PC-9 (cell line): ENCODE data around the gene EVC2. TPM values are rescaled to one million over a fixed set of nuclear protein-coding genes. Genes with fewer than 3 reads are reported as not detected.

Experiments
- BruUV-seq: library from RNA; stranded (reverse); fragments of 400-500 nt; replicated peaks from 2 replicates; lab custom pipeline; 2021; lab: Mats Ljungman, UMichigan
- CTCF ChIA-PET: fragments of 300-600 bp; sonication (Branson Sonifier 250); formaldehyde crosslinking; loops from one replicate; lab custom pipeline; 2022; ENCODE audit warnings: antibody characterized with exemption; lab: Charles Lee
- POLR2A ChIA-PET: fragments of 300-600 bp; sonication (Branson Sonifier 250); formaldehyde crosslinking; loops from one replicate; lab custom pipeline; 2022; ENCODE audit warnings: antibody characterized with exemption; ENCODE audit not compliant: unreplicated experiment; lab: Charles Lee
- DNase-seq, 2 experiments: peaks; one replicate each; pipeline versions ENCODE4 v3.0.0 to v3.0.0-alpha.2; 2015 to 2022; ENCODE audit warnings: mixed read lengths in 1 of 2
- H2AFZ ChIP-seq: fragments of 200-600 bp; sonication (generic); 2 replicates; pipeline ENCODE4 v1.8.1; 2017; ENCODE audit warnings: antibody characterized with exemption
- H3F3A ChIP-seq: fragments of 200-600 bp; sonication (generic); 2 replicates; pipeline ENCODE4 v1.8.1; 2017; ENCODE audit warnings: antibody characterized with exemption, mild to moderate bottlenecking, low read depth; ENCODE audit not compliant: insufficient read depth
- H3K27ac ChIP-seq: fragments of 200-600 bp; sonication (generic); 2 replicates; pipeline ENCODE4 v1.6.1; 2016; ENCODE audit warnings: mixed run types
- H3K27me3 ChIP-seq: fragments of 200-600 bp; sonication (generic); 2 replicates; pipeline ENCODE4 v1.6.1; 2016; ENCODE audit warnings: low read depth, mixed run types; ENCODE audit not compliant: insufficient read depth
- H3K36me3 ChIP-seq: fragments of 200-600 bp; sonication (generic); 2 replicates; pipeline ENCODE4 v1.6.1; 2016; ENCODE audit warnings: low read depth, mixed run types
- H3K4me1 ChIP-seq: fragments of 200-600 bp; sonication (generic); replicated peaks from 2 replicates; pipeline ENCODE4 v1.6.1; 2016; ENCODE audit warnings: mixed run types; ENCODE audit not compliant: insufficient read depth
- H3K4me2 ChIP-seq: fragments of 200-600 bp; sonication (generic); 2 replicates; pipeline ENCODE4 v1.6.1; 2017; ENCODE audit warnings: mixed run types
- H3K4me3 ChIP-seq: fragments of 200-600 bp; sonication (generic); 2 replicates; pipeline ENCODE4 v1.6.1; 2016; ENCODE audit warnings: mixed run types
- H3K79me2 ChIP-seq: fragments of 200-600 bp; sonication (generic); 2 replicates; pipeline ENCODE4 v1.6.1; 2017; ENCODE audit warnings: low read depth, mixed run types
- H3K9me2 ChIP-seq: fragments of 200-600 bp; sonication (generic); 2 replicates; pipeline ENCODE4 v1.8.1; 2017; ENCODE audit warnings: mild to moderate bottlenecking; ENCODE audit not compliant: insufficient read depth
- H3K9me3 ChIP-seq: fragments of 200-600 bp; sonication (generic); 2 replicates; pipeline ENCODE4 v1.8.1; 2016; ENCODE audit warnings: low read depth; ENCODE audit not compliant: insufficient read depth
- H4K20me1 ChIP-seq: fragments of 200-600 bp; sonication (generic); 2 replicates; pipeline ENCODE4 v1.8.1; 2017; ENCODE audit not compliant: insufficient read depth
- CTCF ChIP-seq: fragments of 200-600 bp; sonication (generic); conservative IDR thresholded peaks from 2 replicates; pipeline ENCODE4 v1.6.1; 2017; ENCODE audit warnings: mixed run types, antibody characterized with exemption, mild to moderate bottlenecking, moderate library complexity
- EZH2 ChIP-seq: fragments of 200-600 bp; sonication (generic); IDR thresholded peaks from 2 replicates; pipeline ENCODE4 v1.8.0; 2017; ENCODE audit warnings: antibody characterized with exemption, low read depth
- intact Hi-C: fragments of 100-400 bp; cut with micrococcal nuclease; formaldehyde crosslinking; loops from one replicate; pipeline ENCODE4 v1.10.0; 2022; ENCODE audit not compliant: unreplicated experiment
- total RNA-seq: library from RNA; stranded (reverse); gene quantifications from 2 replicates; pipeline ENCODE4 v1.2.3, GENCODE V29; 2021

Gene EVC2
- total RNA-seq, 1 experiment from 2014 or later: 1.4 TPM

DNA sequence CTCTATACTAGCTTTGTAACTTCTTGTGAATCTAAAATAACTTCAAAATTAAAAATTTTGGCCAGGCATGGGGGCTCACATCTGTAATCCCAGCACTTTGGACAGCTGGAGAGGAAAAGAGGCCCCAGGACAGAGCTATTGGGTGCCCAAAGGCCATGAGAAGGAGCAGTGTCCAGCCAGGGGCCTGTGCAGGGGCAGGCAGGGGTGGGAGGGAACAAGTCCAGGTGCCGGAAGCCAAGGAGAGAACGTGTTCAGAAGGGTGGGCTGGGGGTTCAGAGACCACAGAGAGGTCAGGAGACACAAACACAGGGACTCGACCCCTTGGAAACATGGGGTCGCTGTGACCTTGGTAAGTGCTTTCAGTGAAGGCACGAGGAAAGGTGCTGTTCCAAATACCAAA is 138.9 kb downstream of the EVC2 start:
- BruUV-seq: no TSS peak
- H3K27me3 ChIP-seq: no peaks in the 10 kb centered on the region
- no peaks in the 10 kb centered on the region for H3K9me2 ChIP-seq
- H3K36me3 ChIP-seq: no peaks in the 10 kb centered on the region
- no peaks in the 10 kb centered on the region for H3F3A ChIP-seq
- TF ChIP-seq CTCF (no peak), EZH2 (no peak)
- H4K20me1 ChIP-seq: no peaks in the 10 kb centered on the region
- no peak overlapping the region for H3K27ac ChIP-seq
- no peak for DNase-seq
- H3K9me3 ChIP-seq: no peaks in the 10 kb centered on the region
- H3K4me3 ChIP-seq: no peak overlapping the region
- POLR2A ChIA-PET: no interaction called here
- intact Hi-C loops: no loop called here
- H3K4me1 ChIP-seq: no peaks in the 10 kb centered on the region
- H3K79me2 ChIP-seq: no peaks in the 10 kb centered on the region
- no peak overlapping the region for H2AFZ ChIP-seq
- no peak overlapping the region for H3K4me2 ChIP-seq
- CTCF ChIA-PET: no interaction called here

DNA sequence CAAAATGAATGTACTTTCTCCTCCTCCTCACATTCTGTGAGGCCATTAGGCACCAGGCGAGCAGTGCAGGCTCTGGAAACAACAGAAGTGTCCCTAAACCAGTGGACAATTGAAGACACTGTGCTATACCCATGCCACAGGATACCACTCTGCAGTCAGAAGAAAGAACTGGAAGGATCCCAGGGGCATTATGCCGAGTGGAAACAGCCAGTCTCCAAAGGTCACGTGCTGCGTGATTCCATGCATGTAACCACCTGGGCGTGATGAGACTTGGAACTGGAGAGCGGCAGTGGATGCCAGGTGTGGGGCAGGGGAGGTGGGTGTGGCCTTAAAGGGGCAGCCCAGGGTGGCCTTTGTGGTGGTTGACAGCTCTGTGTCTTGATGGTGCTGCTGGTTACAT is 139.4 kb downstream of the EVC2 start:
- no peaks in the 10 kb centered on the region for H3K27me3 ChIP-seq
- no peaks in the 10 kb centered on the region for H3K4me1 ChIP-seq
- no peaks in the 10 kb centered on the region for H3K36me3 ChIP-seq
- H3K79me2 ChIP-seq: no peaks in the 10 kb centered on the region
- POLR2A ChIA-PET: no interaction called here
- H3K4me2 ChIP-seq: no peak overlapping the region
- H4K20me1 ChIP-seq: no peaks in the 10 kb centered on the region
- intact Hi-C loops: no loop called here
- no TSS peak for BruUV-seq
- H3F3A ChIP-seq: no peaks in the 10 kb centered on the region
- H3K9me3 ChIP-seq: no peaks in the 10 kb centered on the region
- TF ChIP-seq EZH2 (no peak), CTCF (no peak)
- no peaks in the 10 kb centered on the region for H3K9me2 ChIP-seq
- no peak for DNase-seq
- no peak overlapping the region for H2AFZ ChIP-seq
- H3K4me3 ChIP-seq: no peak overlapping the region
- CTCF ChIA-PET: no interaction called here
- no peak overlapping the region for H3K27ac ChIP-seq

DNA sequence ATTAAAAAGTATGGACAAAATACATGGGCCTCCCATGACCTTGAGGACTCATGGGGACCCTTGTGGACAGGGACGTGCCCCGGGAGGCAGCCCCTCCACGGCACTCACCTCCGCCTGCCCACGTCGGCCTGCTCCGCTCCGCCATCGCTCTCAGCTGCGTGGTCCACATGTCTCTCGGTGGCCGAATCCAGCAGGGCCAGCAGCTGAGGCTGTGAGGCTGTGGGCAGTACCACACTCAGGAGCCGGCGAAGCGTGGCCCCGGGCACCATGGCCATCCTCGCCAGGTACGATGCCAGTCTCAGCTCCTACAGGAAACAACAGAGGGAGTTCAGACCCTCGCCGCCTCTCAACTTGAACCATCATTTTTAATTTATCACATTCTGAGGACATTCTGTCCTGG is 140.0 kb downstream of the EVC2 start:
- TF ChIP-seq CTCF: no peak
- no peak for TF ChIP-seq EZH2
- H3K4me3 ChIP-seq: no peak overlapping the region
- H3K4me2 ChIP-seq: no peak overlapping the region
- H3K9me2 ChIP-seq: no peaks in the 10 kb centered on the region
- H3K27me3 ChIP-seq: no peaks in the 10 kb centered on the region
- POLR2A ChIA-PET: no interaction called here
- H3K4me1 ChIP-seq: no peaks in the 10 kb centered on the region
- no peaks in the 10 kb centered on the region for H3K36me3 ChIP-seq
- DNase-seq: no peak
- H3K9me3 ChIP-seq: no peaks in the 10 kb centered on the region
- no peak overlapping the region for H3K27ac ChIP-seq
- no peak overlapping the region for H2AFZ ChIP-seq
- CTCF ChIA-PET: no interaction called here
- no TSS peak for BruUV-seq
- H3K79me2 ChIP-seq: no peaks in the 10 kb centered on the region
- intact Hi-C loops: no loop called here
- H4K20me1 ChIP-seq: no peaks in the 10 kb centered on the region
- H3F3A ChIP-seq: no peaks in the 10 kb centered on the region
